Astrocyte of the spinal cord (primary cell): ENCODE data around the gene RNF169.

ENCODE experiments used
- DNase-seq: peaks from one replicate; pipeline ENCODE4 v3.0.0; 2011; ENCODE audit warnings: low read depth, low spot score
- H3K4me3 ChIP-seq: 2 replicates; pipeline ENCODE4 v1.5.1; 2011; ENCODE audit warnings: low read depth, mild to moderate bottlenecking, low read length, moderate library complexity
- CTCF ChIP-seq: IDR thresholded peaks from 2 replicates; pipeline ENCODE4 v1.5.1; 2012; ENCODE audit warnings: low read depth, mild to moderate bottlenecking, low read length, inconsistent platforms
- in situ Hi-C: cut with HindIII; loops from 2 replicates; pipeline ENCODE4 v1.10.0; 2017; ENCODE audit warnings: low sequenced_read_pairs

RNF169 gene

GRCh38 chr11:74840486-74840885 lies 91.8 kb downstream of the RNF169 start:
- in situ Hi-C loops: no loop called here
- H3K4me3 ChIP-seq: no peak overlapping the region
- DNase-seq: no peak
- no peak for TF ChIP-seq CTCF

- in situ Hi-C loops: no loop called here
- DNase-seq: no peak
- H3K4me3 ChIP-seq: no peak overlapping the region
- peak; percentile 2 for TF ChIP-seq CTCF
Observed at GRCh38 chr11:74842967-74843366, 94.3 kb downstream of the RNF169 start.

GRCh38 chr11:74844072-74844471 lies 95.4 kb downstream of the RNF169 start:
- no peak for TF ChIP-seq CTCF
- H3K4me3 ChIP-seq: no peak overlapping the region
- in situ Hi-C loops: no loop called here
- DNase-seq: no peak

GRCh38 chr11:74844865-74845264 lies 96.2 kb downstream of the RNF169 start:
- in situ Hi-C loops: no loop called here
- no peak overlapping the region for H3K4me3 ChIP-seq
- DNase-seq: no peak
- TF ChIP-seq CTCF: no peak

- in situ Hi-C loops: no loop called here
- no peak overlapping the region for H3K4me3 ChIP-seq
- DNase-seq: no peak
- TF ChIP-seq CTCF: no peak
Observed at GRCh38 chr11:74845978-74846517, 97.4 kb downstream of the RNF169 start.

GRCh38 chr11:74846770-74847169 lies 98.1 kb downstream of the RNF169 start:
- DNase-seq: peak; percentile 9
- in situ Hi-C loops: no loop called here
- TF ChIP-seq CTCF: no peak
- no peak overlapping the region for H3K4me3 ChIP-seq

- DNase-seq: no peak
- in situ Hi-C loops: no loop called here
- no peak overlapping the region for H3K4me3 ChIP-seq
- TF ChIP-seq CTCF: no peak
Observed at GRCh38 chr11:74847395-74847794, 98.7 kb downstream of the RNF169 start.
